LNCaP clone FGC (cell line): ENCODE results near the gene TPST2.

Experiments used
- DNase-seq: peaks from one replicate; pipeline ENCODE4 v3.0.0-alpha.2; 2011; ENCODE audit warnings: low read depth
- H3K4me3 ChIP-seq: 2 replicates; pipeline ENCODE4 v1.5.1; 2011; ENCODE audit warnings: mild to moderate bottlenecking, low read depth, low read length, control low read depth
- CTCF ChIP-seq: IDR thresholded peaks from 2 replicates; pipeline ENCODE4 v1.5.1; 2012; ENCODE audit warnings: mild to moderate bottlenecking; ENCODE audit not compliant: control insufficient read depth, insufficient read depth; ENCODE audit errors: extremely low read depth

Gene TPST2

GRCh38 chr22:26540119-26540518 lies 49.8 kb downstream of the TPST2 start:
- TF ChIP-seq CTCF: no peak
- DNase-seq: no peak
- no peak overlapping the region for H3K4me3 ChIP-seq

- H3K4me3 ChIP-seq: no peak overlapping the region
- TF ChIP-seq CTCF: no peak
- DNase-seq: no peak
These were observed 53.2 kb downstream of the TPST2 start for GRCh38 chr22:26536762-26537134.

GRCh38 chr22:26536056-26536761 lies 53.7 kb downstream of the TPST2 start:
- TF ChIP-seq CTCF: no peak
- no peak overlapping the region for H3K4me3 ChIP-seq
- DNase-seq: no peak

GRCh38 chr22:26535603-26535908 lies 54.4 kb downstream of the TPST2 start:
- TF ChIP-seq CTCF: no peak
- no peak for DNase-seq

GRCh38 chr22:26534874-26535602 lies 54.9 kb downstream of the TPST2 start:
- no peak for DNase-seq
- TF ChIP-seq CTCF: no peak
- no peak overlapping the region for H3K4me3 ChIP-seq

More at GRCh38 chr22:26535603-26535908, 54.4 kb downstream of the TPST2 start:
- H3K4me3 ChIP-seq: no peak overlapping the region

GRCh38 chr22:26534171-26534855 lies 55.6 kb downstream of the TPST2 start:
- no peak for TF ChIP-seq CTCF
- no peak overlapping the region for H3K4me3 ChIP-seq
- DNase-seq: no peak
